Calu3 (cell line): ENCODE data around the gene RPL4. TPM values are rescaled to one million over a fixed set of nuclear protein-coding genes. Genes with fewer than 3 reads are reported as not detected.

Experiments used
- BruUV-seq: library from RNA; stranded (reverse); fragments of 400-500 nt; replicated peaks from 2 replicates; lab custom pipeline; 2021; lab: Mats Ljungman, UMichigan
- CTCF ChIA-PET: fragments of 300-600 bp; sonication (Branson Sonifier 250); formaldehyde crosslinking; loops from one replicate; lab custom pipeline; 2022; ENCODE audit warnings: antibody characterized with exemption; lab: Charles Lee
- DNase-seq: peaks from one replicate; pipeline ENCODE4 v3.0.0; 2022
- H3K27ac Mint-ChIP-seq: one replicate; pipeline ENCODE4 v1.8.0; 2022; ENCODE audit warnings: mixed read lengths; ENCODE audit not compliant: unreplicated experiment
- H3K27me3 Mint-ChIP-seq: one replicate; pipeline ENCODE4 v1.8.0; 2022; ENCODE audit warnings: mixed read lengths; ENCODE audit not compliant: unreplicated experiment
- H3K36me3 Mint-ChIP-seq: one replicate; pipeline ENCODE4 v1.8.0; 2022; ENCODE audit warnings: mild to moderate bottlenecking, moderate library complexity, mixed read lengths; ENCODE audit not compliant: insufficient read depth, unreplicated experiment
- H3K4me1 Mint-ChIP-seq: one replicate; pipeline ENCODE4 v1.8.0; 2022; ENCODE audit warnings: mild to moderate bottlenecking, low read depth, mixed read lengths; ENCODE audit not compliant: unreplicated experiment
- H3K4me3 Mint-ChIP-seq: one replicate; pipeline ENCODE4 v1.8.0; 2022; ENCODE audit warnings: mild to moderate bottlenecking, low read depth, moderate library complexity, mixed read lengths; ENCODE audit not compliant: unreplicated experiment
- H3K9me3 Mint-ChIP-seq: one replicate; pipeline ENCODE4 v1.8.0; 2022; ENCODE audit warnings: low read depth, mixed read lengths; ENCODE audit not compliant: unreplicated experiment
- CTCF ChIP-seq: fragments of 200-600 bp; IDR thresholded peaks from one replicate; pipeline ENCODE4 v1.8.0; 2022; ENCODE audit warnings: antibody characterized with exemption; ENCODE audit not compliant: unreplicated experiment
- intact Hi-C: fragments of 100-400 bp; cut with micrococcal nuclease; formaldehyde crosslinking; loops from one replicate; pipeline ENCODE4 v1.10.0; 2022; ENCODE audit not compliant: unreplicated experiment
- microRNA-seq: library from miRNA; unstranded; fragments of <30 nt; microRNA quantifications from one replicate; pipeline ENCODE4 v1.2.0, GENCODE V29; 2022
- total RNA-seq: library from RNA; stranded (reverse); gene quantifications from 2 replicates; pipeline ENCODE4 v1.2.3, GENCODE V29; 2022

The RPL4 gene
- total RNA-seq, 1 experiment from 2014 or later: 2,676 TPM

GRCh38 chr15:66456211-66456610, 48.4 kb downstream of the RPL4 start:
- Mint-ChIP-seq H3K9me3 (no peaks in the 10 kb centered on the region), H3K27me3 (no peaks in the 10 kb centered on the region), H3K4me1 (peaks cover 27% of the 10 kb centered on the region), H3K4me3 (no peak overlapping the region), H3K36me3 (no peaks in the 10 kb centered on the region), H3K27ac (no peak overlapping the region)
- TF ChIP-seq CTCF: no peak
- BruUV-seq: no TSS peak
- CTCF ChIA-PET: interaction anchor here (0.6 to 0.7 kb wide), 2 partner anchors 15 to 210 kb away, joined by 3 read pairs; no protein-coding TSS in a partner anchor
- intact Hi-C loops: no loop called here
- DNase-seq: no peak

- no TSS peak for BruUV-seq
- CTCF ChIA-PET: interaction anchor here (0.6 kb wide), 1 partner anchor 32 kb away, joined by 3 read pairs; no protein-coding TSS in a partner anchor
- H3K4me3 Mint-ChIP-seq: no peak overlapping the region
Observed at GRCh38 chr15:66454143-66454542, 50.5 kb downstream of the RPL4 start.

GRCh38 chr15:66452971-66453580, 51.6 kb downstream of the RPL4 start:
- Mint-ChIP-seq H3K36me3 (peaks cover 5% of the 10 kb centered on the region), H3K27ac (no peak overlapping the region), H3K9me3 (no peaks in the 10 kb centered on the region), H3K4me3 (no peak overlapping the region), H3K27me3 (no peaks in the 10 kb centered on the region), H3K4me1 (peaks cover 11% of the 10 kb centered on the region)
- TF ChIP-seq CTCF: no peak
- no TSS peak for BruUV-seq
- intact Hi-C loops: no loop called here
- CTCF ChIA-PET: no interaction called here
- no peak for DNase-seq

More at GRCh38 chr15:66454143-66454542, 50.5 kb downstream of the RPL4 start:
- Mint-ChIP-seq H3K36me3 (no peaks in the 10 kb centered on the region), H3K27ac (no peak overlapping the region), H3K27me3 (no peaks in the 10 kb centered on the region), H3K9me3 (no peaks in the 10 kb centered on the region), H3K4me1 (peaks cover 11% of the 10 kb centered on the region)
- intact Hi-C loops: no loop called here
- DNase-seq: no peak
- TF ChIP-seq CTCF: no peak

GRCh38 chr15:66452420-66452819, 52.2 kb downstream of the RPL4 start:
- Mint-ChIP-seq H3K9me3 (no peaks in the 10 kb centered on the region), H3K4me1 (peaks cover 11% of the 10 kb centered on the region), H3K27ac (no peak overlapping the region), H3K36me3 (peaks cover 10% of the 10 kb centered on the region), H3K4me3 (no peak overlapping the region), H3K27me3 (no peaks in the 10 kb centered on the region)
- BruUV-seq: no TSS peak
- TF ChIP-seq CTCF: no peak
- no peak for DNase-seq
- CTCF ChIA-PET: no interaction called here
- intact Hi-C loops: no loop called here

Small RNA genes within 50 kb of the gene (microRNA-seq; reads per million reads assigned to microRNA genes)
- 3.2 reads per million for gene MIR4512

Other genes starting within 250 kb of the RPL4 start
- gene DIS3L, start 211.3 kb downstream of the RPL4 start, total RNA-seq: 24.6 and 25.3 TPM in 2 replicates
- 19.8 and 27.0 TPM in 2 replicates for gene TIPIN, start 148.2 kb downstream of the RPL4 start, total RNA-seq
- gene MAP2K1, start 117.9 kb downstream of the RPL4 start, total RNA-seq: 67.6 and 69.1 TPM in 2 replicates
- 47.6 and 52.1 TPM in 2 replicates for gene SNAPC5, start 7.1 kb downstream of the RPL4 start, total RNA-seq
- gene ZWILCH, start 471 bp upstream of the RPL4 start, total RNA-seq: 33.2 and 34.5 TPM in 2 replicates
- 0.35 TPM in 1 of 2 replicates, not detected in the other for gene LCTL, start 61.1 kb upstream of the RPL4 start, total RNA-seq
- 49.6 and 58.6 TPM in 2 replicates for gene SMAD6, start 197.4 kb upstream of the RPL4 start, total RNA-seq